Naive B cell (primary cell): ENCODE measurements around the gene AMT. TPM values are rescaled to one million over a fixed set of nuclear protein-coding genes. Genes with fewer than 3 reads are reported as not detected.
A peak's percentile ranks its signal among the peaks of the same experiment; 100 is the strongest.

Experiments used
- ATAC-seq, 2 donors: fragments of 150-1000 bp; cut with Tn5 transposase; 2 replicates each; pipeline ENCODE4 v1.10.0; 2021; ENCODE audit warnings: low read depth in 2 of 2, mild to moderate bottlenecking in 2 of 2, moderate library complexity in 2 of 2
- DNase-seq: peaks from one replicate; pipeline ENCODE4 v3.0.0; 2022
- H3K27ac Mint-ChIP-seq, 6 donors: one replicate each; pipeline ENCODE4 v1.8.0; 2020 to 2022; ENCODE audit warnings: mild to moderate bottlenecking in 6 of 6, mixed read lengths in 6 of 6, moderate library complexity in 5 of 6, inconsistent platforms in 2 of 6
- H3K27me3 Mint-ChIP-seq, 3 donors: one replicate each; pipeline ENCODE4 v1.8.0; 2021 to 2022; ENCODE audit warnings: mixed read lengths in 3 of 3, mild to moderate bottlenecking in 1 of 3
- H3K36me3 Mint-ChIP-seq, 2 donors: one replicate each; pipeline ENCODE4 v1.8.0; 2020 to 2022; ENCODE audit warnings: mixed read lengths in 2 of 2, inconsistent platforms in 1 of 2, mild to moderate bottlenecking in 1 of 2
- H3K4me1 Mint-ChIP-seq, 3 donors: one replicate each; pipeline ENCODE4 v1.8.0; 2020 to 2022; ENCODE audit warnings: mixed read lengths in 3 of 3, inconsistent platforms in 1 of 3, mild to moderate bottlenecking in 1 of 3, moderate library complexity in 1 of 3
- H3K4me3 Mint-ChIP-seq, 8 donors: one replicate each; pipeline ENCODE4 v1.8.0; 2020 to 2022; ENCODE audit warnings: mild to moderate bottlenecking in 8 of 8, mixed read lengths in 8 of 8, moderate library complexity in 8 of 8, inconsistent platforms in 2 of 8
- H3K9me3 Mint-ChIP-seq, 7 donors: one replicate each; pipeline ENCODE4 v1.8.0; 2020 to 2022; ENCODE audit warnings: mixed read lengths in 7 of 7, mild to moderate bottlenecking in 5 of 7, inconsistent platforms in 2 of 7, moderate library complexity in 1 of 7
- polyA plus RNA-seq, 6 donors: library from polyadenylated mRNA; unstranded; fragments of 300-500 nt; fragmentation: Illumina TruSeq; gene quantifications; one replicate each; pipeline ENCODE4 v1.2.3, GENCODE V29; 2021; ENCODE audit warnings: low read depth in 6 of 6

AMT gene
- polyA plus RNA-seq, 6 donors from 2014 or later: 0.25 to 4.8 (median 1.2) TPM

GRCh38 chr3:49454898-49455681, 32.8 kb upstream of the AMT start:
- Mint-ChIP-seq H3K27ac (peak overlapping the region in 3 of 6 donors; percentile 14 to 57 (median 21)), H3K36me3 (no peaks in the 10 kb centered on the region), H3K9me3 (no peaks in the 10 kb centered on the region), H3K4me3 (no peak overlapping the region), H3K4me1 (peaks cover 0 to 4% (median 0%) of the 10 kb centered on the region in 3 donors), H3K27me3 (peaks cover 0 to 5% (median 0%) of the 10 kb centered on the region in 3 donors)
- ATAC-seq (no peak), DNase-seq (no peak)

- no peak overlapping the region for H3K27ac Mint-ChIP-seq
- H3K9me3 Mint-ChIP-seq: no peaks in the 10 kb centered on the region
- peaks cover 0 to 4% (median 0%) of the 10 kb centered on the region in 3 donors for H3K4me1 Mint-ChIP-seq
- no peaks in the 10 kb centered on the region for H3K36me3 Mint-ChIP-seq
- ATAC-seq: no peak
- DNase-seq: no peak
- H3K4me3 Mint-ChIP-seq: no peak overlapping the region
- H3K27me3 Mint-ChIP-seq: peaks cover 0 to 5% (median 0%) of the 10 kb centered on the region in 3 donors
Measured at GRCh38 chr3:49454458-49454857, 32.2 kb upstream of the AMT start.

GRCh38 chr3:49453621-49454020, 31.3 kb upstream of the AMT start:
- Mint-ChIP-seq H3K27ac (peak overlapping the region in 1 of 6 donors; percentile 33), H3K36me3 (no peaks in the 10 kb centered on the region), H3K4me1 (peaks cover 5 to 7% (median 5%) of the 10 kb centered on the region in 3 donors), H3K27me3 (no peaks in the 10 kb centered on the region), H3K4me3 (no peak overlapping the region), H3K9me3 (no peaks in the 10 kb centered on the region)
- ATAC-seq (no peak), DNase-seq (no peak)

- Mint-ChIP-seq H3K27me3 (no peaks in the 10 kb centered on the region), H3K27ac (peak overlapping the region in 4 of 6 donors; percentile 47 to 84 (median 71)), H3K4me3 (peak overlapping the region in 1 of 8 donors; percentile 33), H3K36me3 (no peaks in the 10 kb centered on the region), H3K4me1 (peaks cover 5 to 41% (median 20%) of the 10 kb centered on the region in 3 donors), H3K9me3 (no peaks in the 10 kb centered on the region)
- DNase-seq (no peak), ATAC-seq (no peak)
Measured at GRCh38 chr3:49445391-49445790, 23.1 kb upstream of the AMT start.

GRCh38 chr3:49434731-49435130, 12.5 kb upstream of the AMT start:
- ATAC-seq: no peak
- no peaks in the 10 kb centered on the region for H3K9me3 Mint-ChIP-seq
- H3K27ac Mint-ChIP-seq: no peak overlapping the region
- H3K4me1 Mint-ChIP-seq: peaks cover 0 to 10% (median 0%) of the 10 kb centered on the region in 3 donors
- no peak for DNase-seq
- no peak overlapping the region for H3K4me3 Mint-ChIP-seq
- no peaks in the 10 kb centered on the region for H3K27me3 Mint-ChIP-seq
- no peaks in the 10 kb centered on the region for H3K36me3 Mint-ChIP-seq

- H3K27ac Mint-ChIP-seq: peak overlapping the region; percentile 78 to 100 (median 98)
- DNase-seq: no peak
- ATAC-seq: no peak
- no peaks in the 10 kb centered on the region for H3K27me3 Mint-ChIP-seq
- H3K4me3 Mint-ChIP-seq: peak overlapping the region; percentile 94 to 100 (median 98)
- H3K9me3 Mint-ChIP-seq: no peaks in the 10 kb centered on the region
- peaks cover 7 to 36% (median 25%) of the 10 kb centered on the region in 3 donors for H3K4me1 Mint-ChIP-seq
- peaks cover 0 to 8% of the 10 kb centered on the region in 2 donors for H3K36me3 Mint-ChIP-seq
Measured at GRCh38 chr3:49428752-49429080, 6.4 kb upstream of the AMT start.

GRCh38 chr3:49427586-49427985, 5.3 kb upstream of the AMT start:
- no peaks in the 10 kb centered on the region for H3K27me3 Mint-ChIP-seq
- H3K9me3 Mint-ChIP-seq: no peaks in the 10 kb centered on the region
- H3K4me3 Mint-ChIP-seq: peak overlapping the region; percentile 9 to 100 (median 96)
- peak overlapping the region in 1 of 6 donors; percentile 80 for H3K27ac Mint-ChIP-seq
- peaks cover 0 to 8% of the 10 kb centered on the region in 2 donors for H3K36me3 Mint-ChIP-seq
- DNase-seq (no peak), ATAC-seq (no peak)
- H3K4me1 Mint-ChIP-seq: peaks cover 10 to 42% (median 25%) of the 10 kb centered on the region in 3 donors

- no peak for ATAC-seq
- Mint-ChIP-seq H3K27ac (no peak overlapping the region), H3K9me3 (no peaks in the 10 kb centered on the region), H3K27me3 (no peaks in the 10 kb centered on the region), H3K4me1 (peaks cover 22 to 54% (median 47%) of the 10 kb centered on the region in 3 donors), H3K36me3 (peaks cover 0 to 8% of the 10 kb centered on the region in 2 donors), H3K4me3 (peak overlapping the region in 1 of 8 donors; percentile 47)
- no peak for DNase-seq
Measured at GRCh38 chr3:49424816-49425215, 2.5 kb upstream of the AMT start.

GRCh38 chr3:49421890-49422378, 339 bp downstream of the AMT start:
- H3K36me3 Mint-ChIP-seq: peaks cover 0 to 8% of the 10 kb centered on the region in 2 donors
- peak overlapping the region in 1 of 6 donors; percentile 69 for H3K27ac Mint-ChIP-seq
- H3K4me1 Mint-ChIP-seq: peaks cover 31 to 61% (median 52%) of the 10 kb centered on the region in 3 donors
- peak; percentile 39 to 45 for ATAC-seq
- peak overlapping the region in 7 of 8 donors; percentile 21 to 60 (median 38) for H3K4me3 Mint-ChIP-seq
- no peaks in the 10 kb centered on the region for H3K27me3 Mint-ChIP-seq
- DNase-seq: no peak
- H3K9me3 Mint-ChIP-seq: no peaks in the 10 kb centered on the region

- Mint-ChIP-seq H3K27ac (peak overlapping the region; percentile 78 to 100 (median 93)), H3K9me3 (no peaks in the 10 kb centered on the region), H3K36me3 (peaks cover 0 to 5% of the 10 kb centered on the region in 2 donors), H3K4me3 (peak overlapping the region in 7 of 8 donors; percentile 32 to 82 (median 50)), H3K27me3 (no peaks in the 10 kb centered on the region), H3K4me1 (peaks cover 52 to 83% (median 78%) of the 10 kb centered on the region in 3 donors)
- ATAC-seq: no peak
- DNase-seq: no peak
Measured at GRCh38 chr3:49417516-49418120, 4.7 kb downstream of the AMT start.

GRCh38 chr3:49416867-49417266, 5.4 kb downstream of the AMT start:
- DNase-seq (no peak), ATAC-seq (no peak)
- H3K9me3 Mint-ChIP-seq: no peaks in the 10 kb centered on the region
- peak overlapping the region in 6 of 8 donors; percentile 61 to 88 (median 80) for H3K4me3 Mint-ChIP-seq
- H3K36me3 Mint-ChIP-seq: peaks cover 0 to 5% of the 10 kb centered on the region in 2 donors
- no peaks in the 10 kb centered on the region for H3K27me3 Mint-ChIP-seq
- H3K27ac Mint-ChIP-seq: peak overlapping the region; percentile 86 to 100 (median 98)
- peaks cover 53 to 81% (median 77%) of the 10 kb centered on the region in 3 donors for H3K4me1 Mint-ChIP-seq

GRCh38 chr3:49415931-49416601, 6.2 kb downstream of the AMT start:
- Mint-ChIP-seq H3K4me3 (peak overlapping the region; percentile 61 to 88 (median 83)), H3K4me1 (peaks cover 51 to 76% (median 71%) of the 10 kb centered on the region in 3 donors), H3K27me3 (no peaks in the 10 kb centered on the region), H3K9me3 (no peaks in the 10 kb centered on the region), H3K36me3 (peaks cover 0 to 5% of the 10 kb centered on the region in 2 donors), H3K27ac (peak overlapping the region; percentile 86 to 100 (median 98))
- peak; percentile 73 for DNase-seq
- peak; percentile 51 to 59 for ATAC-seq

- Mint-ChIP-seq H3K36me3 (peaks cover 0 to 5% of the 10 kb centered on the region in 2 donors), H3K4me3 (peak overlapping the region in 4 of 8 donors; percentile 12 to 36 (median 28)), H3K9me3 (no peaks in the 10 kb centered on the region), H3K4me1 (peaks cover 55 to 72% (median 71%) of the 10 kb centered on the region in 3 donors), H3K27me3 (no peaks in the 10 kb centered on the region), H3K27ac (peak overlapping the region; percentile 86 to 100 (median 96))
- DNase-seq (no peak), ATAC-seq (no peak)
Measured at GRCh38 chr3:49414753-49415152, 7.5 kb downstream of the AMT start.
